H9 (cell line): ENCODE measurements around the gene ZBTB22. TPM values are rescaled to one million over a fixed set of nuclear protein-coding genes. Genes with fewer than 3 reads are reported as not detected.
A peak's percentile ranks its signal among the peaks of the same experiment; 100 is the strongest.
"Not testable (repeated sequence)": the region's sequence is repeated elsewhere in the genome, so short reads cannot be mapped to it uniquely, and the experiment has no call there.

ENCODE experiments used
- DNase-seq: peaks from one replicate; pipeline ENCODE4 v3.0.0-alpha.2; 2017
- H2AFZ ChIP-seq: one replicate; pipeline ENCODE4 v1.6.1; 2013; ENCODE audit warnings: mild to moderate bottlenecking, low read length, control low read depth, moderate library complexity
- H2AK5ac ChIP-seq: 2 replicates; pipeline ENCODE4 v1.6.1; 2013; ENCODE audit warnings: low read length, control low read depth, mixed read lengths; ENCODE audit not compliant: insufficient read length
- H2BK120ac ChIP-seq: one replicate; pipeline ENCODE4 v1.6.1; 2013; ENCODE audit warnings: low read depth, mild to moderate bottlenecking, low read length, control low read depth, inconsistent platforms; ENCODE audit not compliant: poor library complexity, severe bottlenecking
- H2BK12ac ChIP-seq: 2 replicates; pipeline ENCODE4 v1.6.1; 2013; ENCODE audit warnings: low read length, control low read depth, mixed read lengths, low read depth; ENCODE audit not compliant: insufficient read length
- H2BK15ac ChIP-seq: 2 replicates; pipeline ENCODE4 v1.6.1; 2013; ENCODE audit warnings: low read depth, low read length, control low read depth
- H2BK20ac ChIP-seq: one replicate; pipeline ENCODE4 v1.6.1; 2013; ENCODE audit warnings: low read depth, mild to moderate bottlenecking, low read length, control low read depth, inconsistent platforms; ENCODE audit not compliant: poor library complexity, severe bottlenecking
- H2BK5ac ChIP-seq: 2 replicates; pipeline ENCODE4 v1.6.1; 2013; ENCODE audit warnings: low read length, control low read depth, mixed read lengths; ENCODE audit not compliant: insufficient read length
- H3K14ac ChIP-seq: 2 replicates; pipeline ENCODE4 v1.6.1; 2013; ENCODE audit warnings: low read length, control low read depth; ENCODE audit not compliant: insufficient read depth
- H3K18ac ChIP-seq: 2 replicates; pipeline ENCODE4 v1.6.1; 2013; ENCODE audit warnings: low read depth, mild to moderate bottlenecking, mixed read lengths, low read length, control low read depth; ENCODE audit not compliant: insufficient read length
- H3K23ac ChIP-seq: 2 replicates; pipeline ENCODE4 v1.6.1; 2013; ENCODE audit warnings: low read length, control low read depth, mixed read lengths, low read depth; ENCODE audit not compliant: insufficient read length
- H3K23me2 ChIP-seq: 2 replicates; pipeline ENCODE4 v1.6.1; 2013; ENCODE audit warnings: low read depth, mild to moderate bottlenecking, mixed read lengths, low read length, control low read depth; ENCODE audit not compliant: insufficient read length, poor library complexity, severe bottlenecking
- H3K27ac ChIP-seq: 2 replicates; pipeline ENCODE4 v1.5.1; 2013; ENCODE audit warnings: low read length, control low read depth, mixed read lengths, low read depth; ENCODE audit not compliant: insufficient read length
- H3K27me3 ChIP-seq: 2 replicates; pipeline ENCODE4 v1.6.1; 2013; ENCODE audit warnings: low read length, control low read depth, inconsistent platforms; ENCODE audit not compliant: insufficient read depth
- H3K4ac ChIP-seq: 2 replicates; pipeline ENCODE4 v1.6.1; 2013; ENCODE audit warnings: low read depth, mild to moderate bottlenecking, control low read depth, inconsistent platforms, low read length, moderate library complexity
- H3K4me1 ChIP-seq: 2 replicates; pipeline ENCODE4 v1.6.1; 2013; ENCODE audit warnings: low read length, control low read depth, inconsistent platforms; ENCODE audit not compliant: insufficient read depth
- H3K4me2 ChIP-seq: 2 replicates; pipeline ENCODE4 v1.6.1; 2013; ENCODE audit warnings: low read length, control low read depth, mixed read lengths; ENCODE audit not compliant: insufficient read length, insufficient read depth
- H3K56ac ChIP-seq: 2 replicates; pipeline ENCODE4 v1.6.1; 2013; ENCODE audit warnings: low read depth, mild to moderate bottlenecking, mixed read lengths, low read length, control low read depth; ENCODE audit not compliant: insufficient read length
- H3K79me1 ChIP-seq: 2 replicates; pipeline ENCODE4 v1.6.1; 2013; ENCODE audit warnings: low read depth, mild to moderate bottlenecking, moderate library complexity, low read length, control low read depth, inconsistent platforms; ENCODE audit not compliant: insufficient read depth, poor library complexity, severe bottlenecking
- H3K79me2 ChIP-seq: 2 replicates; pipeline ENCODE4 v1.6.1; 2013; ENCODE audit warnings: low read length, control low read depth, inconsistent platforms; ENCODE audit not compliant: insufficient read depth
- H3K9ac ChIP-seq: 2 replicates; pipeline ENCODE4 v1.6.1; 2013; ENCODE audit warnings: low read length, control low read depth, mixed read lengths; ENCODE audit not compliant: insufficient read length; ENCODE audit errors: extremely low read depth
- H3K9me3 ChIP-seq: one replicate; pipeline ENCODE4 v1.6.1; 2013; ENCODE audit warnings: low read depth, low read length, inconsistent platforms; ENCODE audit not compliant: control insufficient read depth
- H3T11ph ChIP-seq: one replicate; pipeline ENCODE4 v1.6.1; 2013; ENCODE audit warnings: mild to moderate bottlenecking, low read length, control low read depth, inconsistent platforms
- H4K20me1 ChIP-seq: one replicate; pipeline ENCODE4 v1.6.1; 2013; ENCODE audit not compliant: control insufficient read depth, insufficient read length, insufficient read depth
- H4K5ac ChIP-seq: 2 replicates; pipeline ENCODE4 v1.6.1; 2013; ENCODE audit warnings: low read depth, mild to moderate bottlenecking, mixed read lengths, low read length, control low read depth; ENCODE audit not compliant: insufficient read length
- H4K8ac ChIP-seq: replicated peaks from 2 replicates; pipeline ENCODE4 v1.6.1; 2013; ENCODE audit warnings: low read length, control low read depth, mixed read lengths, low read depth; ENCODE audit not compliant: insufficient read length
- H4K91ac ChIP-seq: 2 replicates; pipeline ENCODE4 v1.6.1; 2013; ENCODE audit warnings: low read depth, mild to moderate bottlenecking, moderate library complexity, mixed read lengths, low read length, control low read depth; ENCODE audit not compliant: insufficient read length
- H3K27ac Mint-ChIP-seq, 3 experiments: 2 replicates in 2 of 3; 3 replicates in 1 of 3; pipeline ENCODE4 v1.8.0; 2020 to 2021; ENCODE audit warnings: mixed read lengths in 3 of 3, mild to moderate bottlenecking in 1 of 3, moderate library complexity in 1 of 3
- H3K27me3 Mint-ChIP-seq: 2 replicates; pipeline ENCODE4 v1.8.0; 2021; ENCODE audit warnings: low read depth, mild to moderate bottlenecking, moderate library complexity, mixed read lengths
- H3K36me3 Mint-ChIP-seq, 3 experiments: 2 replicates in 2 of 3; 3 replicates in 1 of 3; pipeline ENCODE4 v1.8.0; 2020 to 2021; ENCODE audit warnings: low read depth in 3 of 3, mixed read lengths in 3 of 3; ENCODE audit not compliant: insufficient read depth in 1 of 3
- H3K4me1 Mint-ChIP-seq, 2 experiments: 2 replicates each; pipeline ENCODE4 v1.8.0; 2020; ENCODE audit warnings: mixed read lengths in 2 of 2
- H3K4me3 Mint-ChIP-seq, 2 experiments: 2 replicates in 1 of 2; 3 replicates in 1 of 2; pipeline ENCODE4 v1.8.0; 2020 to 2021; ENCODE audit warnings: mild to moderate bottlenecking in 2 of 2, mixed read lengths in 2 of 2, moderate library complexity in 1 of 2
- H3K9me3 Mint-ChIP-seq, 2 experiments: 2 replicates in 1 of 2; 3 replicates in 1 of 2; pipeline ENCODE4 v1.8.0; 2020; ENCODE audit warnings: mild to moderate bottlenecking in 2 of 2, mixed read lengths in 2 of 2, moderate library complexity in 1 of 2
- CTCF ChIP-seq: fragments of 200-600 bp; sonication (generic); conservative IDR thresholded peaks from 3 replicates; pipeline ENCODE4 v1.8.0; 2021; ENCODE audit warnings: antibody characterized with exemption, mild to moderate bottlenecking
- WGBS: extraction: QIAGEN DNeasy Blood & Tissue Kit; methylation state at CpG from one replicate; pipeline ENCODE4 v1.1.7; 2013; ENCODE audit warnings: missing lambda C conversion rate, low lambda C conversion rate, mixed read lengths; ENCODE audit not compliant: insufficient read length; ENCODE audit errors: extremely low coverage; 5-methylcytosine and 5-hydroxymethylcytosine counted together
- total RNA-seq: library from RNA; stranded (reverse); gene quantifications from 2 replicates; pipeline ENCODE4 v1.2.1, GENCODE V29; 2021

Gene ZBTB22
- total RNA-seq, 1 experiment from 2014 or later = 8.1 TPM

DNA sequence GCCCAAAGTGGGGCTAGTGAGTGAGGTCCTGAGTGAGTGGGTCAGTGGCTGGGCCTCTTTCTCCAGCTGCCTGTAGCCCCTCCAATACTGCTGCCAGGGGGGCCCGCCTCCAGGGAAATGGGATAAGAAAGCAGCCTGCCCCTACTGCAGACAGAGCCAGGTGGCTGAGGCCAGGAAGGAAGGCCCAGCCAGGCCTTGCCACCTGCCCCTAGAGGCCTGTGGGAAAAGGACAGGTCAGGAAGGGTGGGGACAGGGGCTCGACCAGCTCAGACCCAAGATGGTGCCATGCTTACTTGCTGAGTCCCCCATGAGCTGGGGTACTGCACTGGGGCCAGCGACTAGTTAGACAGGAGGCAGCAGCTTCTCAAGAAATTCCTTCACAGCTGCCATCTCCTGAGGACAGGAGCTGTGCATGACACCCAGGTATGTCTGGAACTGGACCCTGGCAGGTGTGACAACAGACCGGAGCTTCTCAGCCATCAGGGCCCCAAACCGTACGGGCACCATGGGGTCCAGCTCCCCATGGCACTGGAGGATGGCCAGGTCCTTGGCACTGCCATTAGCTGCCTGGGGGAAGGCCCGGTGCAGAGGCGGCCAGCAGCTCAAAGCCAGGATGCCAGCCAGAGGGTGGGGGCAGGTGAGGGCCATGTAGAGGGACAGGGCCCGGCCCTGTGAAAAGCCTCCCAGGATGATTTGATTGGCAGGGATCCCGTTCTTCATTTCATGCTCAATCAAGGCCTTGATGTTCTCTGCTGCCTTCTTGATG, 47.8 kb upstream of the ZBTB22 start:
- peak; percentile 43 for TF ChIP-seq CTCF
- not testable (repeated sequence) for H3K9me3 Mint-ChIP-seq, H4K8ac ChIP-seq, H2BK5ac ChIP-seq, H4K5ac ChIP-seq, H2AFZ ChIP-seq, H3K4me2 ChIP-seq, H3K79me1 ChIP-seq, H3K36me3 Mint-ChIP-seq, H3K27ac ChIP-seq, H3K23me2 ChIP-seq, H3K23ac ChIP-seq, H3T11ph ChIP-seq, H3K4me3 Mint-ChIP-seq, H3K18ac ChIP-seq, H2BK12ac ChIP-seq, H3K27me3 Mint-ChIP-seq, H3K27me3 ChIP-seq, H3K14ac ChIP-seq, H3K9me3 ChIP-seq, H3K79me2 ChIP-seq, H4K20me1 ChIP-seq, H3K4me1 ChIP-seq, H2AK5ac ChIP-seq, H2BK15ac ChIP-seq, H3K4ac ChIP-seq, H3K56ac ChIP-seq, H3K9ac ChIP-seq, H2BK120ac ChIP-seq
- Histone ChIP-seq H4K91ac (peak overlapping the region; percentile 3), H2BK20ac (peak overlapping the region; percentile 85)
- peak; percentile 55 for DNase-seq
- Mint-ChIP-seq H3K27ac (peak overlapping the region in 1 of 3 experiments; percentile 55; a peak in 1 of 7 replicates), H3K4me1 (peaks cover 10 to 19% of the 10 kb centered on the region in 2 experiments)
- no CpG with 5 or more reads among the region's 10 CpGs for WGBS

DNA sequence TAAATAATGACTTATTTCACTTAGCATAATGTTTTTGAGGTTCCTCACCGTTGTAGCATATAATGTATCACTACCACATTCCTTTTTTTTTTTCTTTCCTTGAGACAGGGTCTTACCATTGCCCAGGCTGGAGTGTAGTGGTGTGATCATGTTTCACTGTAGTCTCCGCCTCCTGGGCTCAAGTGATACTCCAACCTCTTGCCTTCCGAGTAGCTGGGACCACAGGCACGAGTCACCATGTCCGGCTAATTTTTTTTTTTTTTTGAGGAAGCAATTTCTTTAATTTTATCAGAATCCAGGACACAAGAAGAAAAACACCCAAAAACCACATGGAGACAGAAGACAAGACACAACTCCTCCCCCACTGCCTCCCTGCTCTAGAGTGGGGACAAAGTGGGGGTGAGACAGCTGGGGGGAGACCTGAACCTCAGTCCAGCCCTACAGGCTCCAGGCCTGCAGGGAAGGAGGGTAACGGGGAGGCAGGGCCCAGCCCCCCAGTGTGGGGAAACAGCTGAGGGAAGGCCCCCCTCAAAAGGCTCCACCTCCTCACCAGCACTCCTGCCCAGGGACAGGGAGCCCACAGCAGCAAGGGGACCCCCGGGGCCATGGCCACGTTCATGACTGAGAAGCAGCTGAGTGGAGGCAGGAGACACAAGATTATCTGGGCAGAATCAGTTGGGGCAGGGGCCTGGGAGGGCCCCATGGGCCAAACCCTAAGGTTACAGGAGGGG, 47.1 kb upstream of the ZBTB22 start:
- not testable (repeated sequence) for H3K23ac ChIP-seq, H2BK120ac ChIP-seq, H3K14ac ChIP-seq, H3K23me2 ChIP-seq, H3K4me1 ChIP-seq, H3K27me3 ChIP-seq, H2BK12ac ChIP-seq, H3K79me2 ChIP-seq, H3K4ac ChIP-seq, H3K4me2 ChIP-seq, H3K56ac ChIP-seq, H2BK15ac ChIP-seq, H4K20me1 ChIP-seq, H2AK5ac ChIP-seq, H3K36me3 Mint-ChIP-seq, H3K79me1 ChIP-seq, H3K9me3 ChIP-seq, H3K18ac ChIP-seq, H2BK5ac ChIP-seq, H4K8ac ChIP-seq, H2AFZ ChIP-seq, H3T11ph ChIP-seq, H3K9ac ChIP-seq, H3K27me3 Mint-ChIP-seq, H4K5ac ChIP-seq, H3K9me3 Mint-ChIP-seq, H3K27ac ChIP-seq
- Histone ChIP-seq H4K91ac (peak overlapping the region; percentile 3), H2BK20ac (peak overlapping the region; percentile 85)
- Mint-ChIP-seq H3K4me1 (peaks cover 15 to 24% of the 10 kb centered on the region in 2 experiments), H3K4me3 (peak overlapping the region in 1 of 2 experiments; percentile 65; a peak in 3 of 5 replicates), H3K27ac (peak overlapping the region; percentile 65 to 95 (median 91); a peak in 6 of 7 replicates)
- WGBS = no CpG with 5 or more reads among the region's 8 CpGs
- peak; percentile 81 for DNase-seq
